GM12878 (cell line): ENCODE results near the gene CIROP. TPM values are rescaled to one million over a fixed set of nuclear protein-coding genes. Genes with fewer than 3 reads are reported as not detected.

Source experiments
- BCL11A ChIP-seq: IDR thresholded peaks from 2 replicates; pipeline ENCODE4 v1.6.1; 2011; ENCODE audit warnings: low read depth, low read length
- CEBPB ChIP-seq, 2 experiments: fragments of 150-350 bp in 1 of 2; IDR thresholded peaks; 2 replicates each; pipeline ENCODE4 v1.6.1; 2012 to 2014; ENCODE audit warnings: low read depth in 2 of 2, low read length in 2 of 2, borderline replicate concordance in 1 of 2, inconsistent platforms in 1 of 2
- CHD2 ChIP-seq: IDR thresholded peaks from 2 replicates; pipeline ENCODE4 v1.6.1; 2011; ENCODE audit warnings: low read depth, low read length, improper control_type of control experiment, borderline replicate concordance
- ETV6 ChIP-seq, 2 experiments: fragments of 450-650 bp in 1 of 2; IDR thresholded peaks in 1 of 2; conservative IDR thresholded peaks in 1 of 2; 2 replicates each; pipeline ENCODE4 v1.6.1; 2014; ENCODE audit warnings: antibody characterized with exemption in 1 of 2, borderline replicate concordance in 1 of 2, low read depth in 1 of 2, mild to moderate bottlenecking in 1 of 2, moderate library complexity in 1 of 2
- HDGF ChIP-seq: fragments of 450-650 bp; IDR thresholded peaks from 2 replicates; pipeline ENCODE4 v1.6.1; 2016; ENCODE audit warnings: antibody characterized with exemption
- KDM1A ChIP-seq: fragments of 200-600 bp; sonication (generic); IDR thresholded peaks from 2 replicates; pipeline ENCODE4 v1.6.1; 2016; ENCODE audit warnings: borderline replicate concordance
- NFIC ChIP-seq: IDR thresholded peaks from 2 replicates; pipeline ENCODE4 v1.6.1; 2012; ENCODE audit warnings: low read depth, mild to moderate bottlenecking, inconsistent platforms, low read length, moderate library complexity
- RELB ChIP-seq: fragments of 450-650 bp; IDR thresholded peaks from 2 replicates; pipeline ENCODE4 v1.6.1; 2017; ENCODE audit warnings: low read depth, mild to moderate bottlenecking, moderate library complexity
- SIX5 ChIP-seq: IDR thresholded peaks from 2 replicates; pipeline ENCODE4 v1.6.1; 2011; ENCODE audit warnings: mild to moderate bottlenecking, low read depth, low read length, moderate library complexity; ENCODE audit not compliant: severe bottlenecking
- SUZ12 ChIP-seq: fragments of 200-600 bp; sonication (generic); IDR thresholded peaks from one replicate; pipeline ENCODE4 v1.6.1; 2018; ENCODE audit warnings: antibody characterized with exemption, mild to moderate bottlenecking; ENCODE audit not compliant: unreplicated experiment
- TARDBP ChIP-seq: IDR thresholded peaks from 2 replicates; pipeline ENCODE4 v1.6.1; 2016; ENCODE audit warnings: borderline replicate concordance
- ZBED1 ChIP-seq: IDR thresholded peaks from 2 replicates; pipeline ENCODE4 v1.6.1; 2016; ENCODE audit warnings: borderline replicate concordance
- ZNF274 ChIP-seq: IDR thresholded peaks from one replicate; pipeline ENCODE4 v1.8.0; 2011; ENCODE audit not compliant: insufficient read length, insufficient read depth
- polyA plus RNA-seq, 11 experiments: library from polyadenylated mRNA; depleted of rRNA in 4 of 11; unstranded in 6 of 11; stranded (reverse) in 5 of 11; fragments of >200 nt; fragmentation: Nextera tagmentation in 4 of 11; fragmentation: Illumina TruSeq in 1 of 11; extraction: Ambion mirVana in 4 of 11; extraction: Trizol in 1 of 11; gene quantifications; 1 replicate in 1 of 11; 2 replicates in 10 of 11; pipeline versions ENCODE4 v1.2.1 to v1.2.3, GENCODE V29; 2011 to 2016; ENCODE audit warnings: inconsistent platforms in 2 of 11, missing spikeins in 2 of 11, low read depth in 1 of 11
- total RNA-seq, 4 experiments: library from RNA; depleted of rRNA in 3 of 4; stranded (reverse); fragments of >200 nt in 3 of 4; fragmentation: Illumina TruSeq in 1 of 4; extraction: Trizol in 1 of 4; gene quantifications; 2 replicates each; pipeline versions ENCODE4 v1.2.1 to v1.2.3, GENCODE V29; 2013 to 2021
- TF ChIP-seq, protein P1 (sequence below): fragments of 450-650 bp; IDR thresholded peaks from 2 replicates; pipeline ENCODE4 v1.6.1; 2018; ENCODE audit warnings: mild to moderate bottlenecking, low read depth, moderate library complexity; ENCODE audit not compliant: partially characterized antibody
- TF ChIP-seq, protein P2 (sequence below): fragments of 450-650 bp; formaldehyde crosslinking; IDR thresholded peaks from 2 replicates; pipeline ENCODE4 v1.4.0; 2020; ENCODE audit warnings: mild to moderate bottlenecking, moderate library complexity
- TF ChIP-seq, protein P3 (sequence below): IDR thresholded peaks from 2 replicates; pipeline ENCODE4 v1.6.1; 2011; ENCODE audit warnings: low read depth, mild to moderate bottlenecking, low read length, moderate library complexity, borderline replicate concordance; ENCODE audit errors: extremely low read depth
- TF ChIP-seq, protein P4 (sequence below): fragments of 450-650 bp; IDR thresholded peaks from 2 replicates; pipeline ENCODE4 v1.6.1; 2018; ENCODE audit warnings: borderline replicate concordance, mild to moderate bottlenecking; ENCODE audit not compliant: partially characterized antibody

The CIROP gene
- total and polyA plus RNA-seq, 10 of the 15 experiments (the other 5 are each of a cell fraction or from before 2014, with no cell fraction given): not detected

GRCh38 chr14:23056145-23056955 is 48.4 kb downstream of the CIROP start (continued):
- TF ChIP-seq CEBPB (IDR thresholded peaks at IDR 0.05; ENCODE audit: borderline replicate concordance in 1 of 2, low read depth in 2 of 2, low read length in 2 of 2) (no peak), ZNF274 (no peak), BCL11A (no peak), ETV6 (conservative IDR thresholded peaks at IDR 0.05 in 1 of 2, IDR thresholded peaks at IDR 0.05 in 1 of 2; ENCODE audit: borderline replicate concordance in 1 of 2, low read depth in 1 of 2) (no peak), SUZ12 (no peak), ZBED1 (no peak), RELB (peak; percentile 71), HDGF (peak; percentile 72; the same call in 1 of the 2 replicates), SIX5 (no peak), CHD2 (no peak), KDM1A (no peak), NFIC (no peak), TARDBP (no peak)
- TF ChIP-seq, protein P1, sequence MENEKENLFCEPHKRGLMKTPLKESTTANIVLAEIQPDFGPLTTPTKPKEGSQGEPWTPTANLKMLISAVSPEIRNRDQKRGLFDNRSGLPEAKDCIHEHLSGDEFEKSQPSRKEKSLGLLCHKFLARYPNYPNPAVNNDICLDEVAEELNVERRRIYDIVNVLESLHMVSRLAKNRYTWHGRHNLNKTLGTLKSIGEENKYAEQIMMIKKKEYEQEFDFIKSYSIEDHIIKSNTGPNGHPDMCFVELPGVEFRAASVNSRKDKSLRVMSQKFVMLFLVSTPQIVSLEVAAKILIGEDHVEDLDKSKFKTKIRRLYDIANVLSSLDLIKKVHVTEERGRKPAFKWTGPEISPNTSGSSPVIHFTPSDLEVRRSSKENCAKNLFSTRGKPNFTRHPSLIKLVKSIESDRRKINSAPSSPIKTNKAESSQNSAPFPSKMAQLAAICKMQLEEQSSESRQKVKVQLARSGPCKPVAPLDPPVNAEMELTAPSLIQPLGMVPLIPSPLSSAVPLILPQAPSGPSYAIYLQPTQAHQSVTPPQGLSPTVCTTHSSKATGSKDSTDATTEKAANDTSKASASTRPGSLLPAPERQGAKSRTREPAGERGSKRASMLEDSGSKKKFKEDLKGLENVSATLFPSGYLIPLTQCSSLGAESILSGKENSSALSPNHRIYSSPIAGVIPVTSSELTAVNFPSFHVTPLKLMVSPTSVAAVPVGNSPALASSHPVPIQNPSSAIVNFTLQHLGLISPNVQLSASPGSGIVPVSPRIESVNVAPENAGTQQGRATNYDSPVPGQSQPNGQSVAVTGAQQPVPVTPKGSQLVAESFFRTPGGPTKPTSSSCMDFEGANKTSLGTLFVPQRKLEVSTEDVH: no peak
- TF ChIP-seq, protein P2, sequence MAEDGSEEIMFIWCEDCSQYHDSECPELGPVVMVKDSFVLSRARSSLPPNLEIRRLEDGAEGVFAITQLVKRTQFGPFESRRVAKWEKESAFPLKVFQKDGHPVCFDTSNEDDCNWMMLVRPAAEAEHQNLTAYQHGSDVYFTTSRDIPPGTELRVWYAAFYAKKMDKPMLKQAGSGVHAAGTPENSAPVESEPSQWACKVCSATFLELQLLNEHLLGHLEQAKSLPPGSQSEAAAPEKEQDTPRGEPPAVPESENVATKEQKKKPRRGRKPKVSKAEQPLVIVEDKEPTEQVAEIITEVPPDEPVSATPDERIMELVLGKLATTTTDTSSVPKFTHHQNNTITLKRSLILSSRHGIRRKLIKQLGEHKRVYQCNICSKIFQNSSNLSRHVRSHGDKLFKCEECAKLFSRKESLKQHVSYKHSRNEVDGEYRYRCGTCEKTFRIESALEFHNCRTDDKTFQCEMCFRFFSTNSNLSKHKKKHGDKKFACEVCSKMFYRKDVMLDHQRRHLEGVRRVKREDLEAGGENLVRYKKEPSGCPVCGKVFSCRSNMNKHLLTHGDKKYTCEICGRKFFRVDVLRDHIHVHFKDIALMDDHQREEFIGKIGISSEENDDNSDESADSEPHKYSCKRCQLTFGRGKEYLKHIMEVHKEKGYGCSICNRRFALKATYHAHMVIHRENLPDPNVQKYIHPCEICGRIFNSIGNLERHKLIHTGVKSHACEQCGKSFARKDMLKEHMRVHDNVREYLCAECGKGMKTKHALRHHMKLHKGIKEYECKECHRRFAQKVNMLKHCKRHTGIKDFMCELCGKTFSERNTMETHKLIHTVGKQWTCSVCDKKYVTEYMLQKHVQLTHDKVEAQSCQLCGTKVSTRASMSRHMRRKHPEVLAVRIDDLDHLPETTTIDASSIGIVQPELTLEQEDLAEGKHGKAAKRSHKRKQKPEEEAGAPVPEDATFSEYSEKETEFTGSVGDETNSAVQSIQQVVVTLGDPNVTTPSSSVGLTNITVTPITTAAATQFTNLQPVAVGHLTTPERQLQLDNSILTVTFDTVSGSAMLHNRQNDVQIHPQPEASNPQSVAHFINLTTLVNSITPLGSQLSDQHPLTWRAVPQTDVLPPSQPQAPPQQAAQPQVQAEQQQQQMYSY (CRISPR knock-in tag): no peak
- TF ChIP-seq, protein P3, sequence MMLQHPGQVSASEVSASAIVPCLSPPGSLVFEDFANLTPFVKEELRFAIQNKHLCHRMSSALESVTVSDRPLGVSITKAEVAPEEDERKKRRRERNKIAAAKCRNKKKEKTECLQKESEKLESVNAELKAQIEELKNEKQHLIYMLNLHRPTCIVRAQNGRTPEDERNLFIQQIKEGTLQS: no peak
- TF ChIP-seq, protein P4, sequence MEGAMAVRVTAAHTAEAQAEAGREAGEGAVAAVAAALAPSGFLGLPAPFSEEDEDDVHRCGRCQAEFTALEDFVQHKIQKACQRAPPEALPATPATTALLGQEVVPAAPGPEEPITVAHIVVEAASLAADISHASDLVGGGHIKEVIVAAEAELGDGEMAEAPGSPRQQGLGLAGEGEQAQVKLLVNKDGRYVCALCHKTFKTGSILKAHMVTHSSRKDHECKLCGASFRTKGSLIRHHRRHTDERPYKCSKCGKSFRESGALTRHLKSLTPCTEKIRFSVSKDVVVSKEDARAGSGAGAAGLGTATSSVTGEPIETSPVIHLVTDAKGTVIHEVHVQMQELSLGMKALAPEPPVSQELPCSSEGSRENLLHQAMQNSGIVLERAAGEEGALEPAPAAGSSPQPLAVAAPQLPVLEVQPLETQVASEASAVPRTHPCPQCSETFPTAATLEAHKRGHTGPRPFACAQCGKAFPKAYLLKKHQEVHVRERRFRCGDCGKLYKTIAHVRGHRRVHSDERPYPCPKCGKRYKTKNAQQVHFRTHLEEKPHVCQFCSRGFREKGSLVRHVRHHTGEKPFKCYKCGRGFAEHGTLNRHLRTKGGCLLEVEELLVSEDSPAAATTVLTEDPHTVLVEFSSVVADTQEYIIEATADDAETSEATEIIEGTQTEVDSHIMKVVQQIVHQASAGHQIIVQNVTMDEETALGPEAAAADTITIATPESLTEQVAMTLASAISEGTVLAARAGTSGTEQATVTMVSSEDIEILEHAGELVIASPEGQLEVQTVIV: no peak
